HG02981 (cell line): ENCODE measurements around the gene ITGA2.
"Not testable (repeated sequence)": the region's sequence is repeated elsewhere in the genome, so short reads cannot be mapped to it uniquely, and the experiment has no call there.

ENCODE experiments used
- ATAC-seq: cut with Tn5 transposase; IDR thresholded peaks from one replicate; pipeline ENCODE4 v1.9.1; 2021; ENCODE audit warnings: mild to moderate bottlenecking, moderate library complexity; ENCODE audit not compliant: unreplicated experiment

The ITGA2 gene

DNA sequence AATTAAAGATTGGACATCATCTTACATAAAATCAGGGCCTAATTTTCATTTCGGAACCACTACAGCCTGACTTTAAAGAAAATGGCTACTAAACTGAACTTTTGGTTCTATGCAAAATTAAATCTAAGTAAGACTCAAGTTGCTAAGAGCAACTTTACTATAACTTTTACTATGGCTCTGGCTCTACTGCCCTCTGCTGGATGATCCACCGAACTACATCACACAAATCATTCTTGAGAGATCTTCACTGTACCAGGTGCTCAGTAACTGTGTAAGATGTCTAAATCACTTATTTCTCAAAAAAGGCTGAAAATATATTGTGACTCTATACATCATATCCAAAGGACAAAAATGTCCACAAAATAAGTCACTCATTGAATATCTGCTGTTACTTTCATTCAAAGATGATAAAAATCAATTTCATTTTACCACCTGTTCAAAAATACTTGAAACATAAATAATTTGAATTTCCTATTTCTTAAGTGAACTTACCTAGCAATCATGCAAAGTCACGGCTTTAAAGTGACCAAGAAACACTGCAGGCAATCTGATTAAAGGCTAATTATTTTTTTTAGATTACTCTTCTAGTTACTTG, 106.9 kb downstream of the ITGA2 start:
- ATAC-seq, result peak; percentile 84

DNA sequence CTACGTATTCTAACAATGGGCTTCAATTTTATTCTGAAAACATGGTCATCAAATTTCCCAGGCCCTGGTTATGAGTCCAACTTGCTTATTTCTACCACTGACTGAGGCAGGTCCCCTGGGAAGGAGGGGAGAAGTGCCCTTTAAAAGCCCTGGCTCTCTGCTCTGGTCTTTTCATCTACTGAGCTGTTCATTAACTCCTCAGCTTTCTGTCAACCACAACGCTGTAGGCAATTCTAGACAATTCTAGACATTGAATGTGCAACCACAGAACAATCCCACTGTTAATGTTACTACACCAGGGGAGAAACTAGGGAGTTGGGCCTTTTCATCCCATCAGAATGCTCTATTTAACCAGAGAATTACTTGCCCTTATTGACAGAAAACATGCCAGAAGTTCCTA, 110.4 kb downstream of the ITGA2 start:
- no peak for ATAC-seq

DNA sequence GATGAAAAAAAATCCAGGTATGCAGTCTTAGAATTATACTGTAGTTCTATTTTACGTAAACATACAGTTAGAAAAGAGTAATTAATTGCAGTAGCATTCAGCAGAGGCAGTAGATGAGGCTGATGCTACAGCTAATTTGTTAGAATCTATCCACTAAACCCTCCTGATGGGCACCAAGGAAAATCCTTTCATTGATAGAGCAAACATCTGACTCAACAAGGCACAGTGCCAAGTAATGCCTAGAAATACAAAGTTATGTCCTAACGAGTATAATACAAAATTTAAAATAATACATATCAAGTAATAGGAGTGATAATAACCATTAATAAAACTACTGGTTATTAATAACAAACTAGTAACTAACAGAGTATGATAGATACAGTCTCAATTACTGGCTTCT, 111.5 kb downstream of the ITGA2 start:
- ATAC-seq, result no peak

DNA sequence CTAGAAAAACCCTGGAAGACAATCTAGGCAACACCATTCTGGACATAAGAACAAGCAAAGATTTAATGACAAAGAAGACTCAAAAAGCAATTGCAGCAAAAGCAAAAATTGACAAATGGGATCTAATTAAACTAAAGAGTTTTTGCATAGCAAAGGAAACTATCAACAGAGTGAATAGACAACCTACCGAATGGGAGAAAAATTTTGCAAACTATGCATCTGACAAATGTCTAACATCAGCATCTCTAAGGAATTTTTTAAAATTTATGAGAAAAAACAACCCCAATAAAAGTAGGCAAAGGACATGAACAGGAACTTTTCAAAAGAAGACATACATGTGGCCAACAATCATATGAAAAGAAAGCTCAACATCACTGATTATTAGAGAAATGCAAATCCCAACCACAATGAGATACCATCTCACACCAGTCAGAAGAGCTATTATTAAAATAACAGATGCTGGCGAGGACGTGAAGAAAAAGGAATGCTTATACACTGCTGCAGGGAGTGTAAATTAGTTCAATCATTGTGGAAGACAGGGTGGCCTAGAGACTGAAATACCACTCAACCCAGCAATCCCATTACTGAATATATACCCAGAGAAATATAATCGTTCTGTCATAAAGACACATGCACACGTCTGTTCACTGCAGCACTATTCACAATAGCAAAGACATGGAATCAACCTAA, 116.6 kb downstream of the ITGA2 start:
- no peak for ATAC-seq

DNA sequence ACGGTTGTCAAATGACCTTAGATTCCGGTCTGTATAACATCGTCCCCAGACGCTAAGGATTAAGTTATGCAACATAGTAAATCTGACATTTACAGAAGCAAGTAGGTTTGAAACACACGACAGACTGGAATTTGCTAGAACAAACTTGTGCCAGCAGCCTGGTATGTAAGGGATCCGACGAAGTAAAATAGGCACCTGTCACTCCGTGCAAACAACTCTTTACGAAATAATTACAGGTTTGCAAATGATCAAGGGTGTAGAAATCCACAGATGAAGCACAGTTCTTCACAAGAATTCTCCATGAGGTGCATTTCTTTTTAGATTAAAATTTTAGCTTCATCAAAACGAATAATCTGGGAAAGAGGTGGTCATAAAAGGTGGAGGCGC, 119.9 kb downstream of the ITGA2 start:
- peak; percentile 8 for ATAC-seq

DNA sequence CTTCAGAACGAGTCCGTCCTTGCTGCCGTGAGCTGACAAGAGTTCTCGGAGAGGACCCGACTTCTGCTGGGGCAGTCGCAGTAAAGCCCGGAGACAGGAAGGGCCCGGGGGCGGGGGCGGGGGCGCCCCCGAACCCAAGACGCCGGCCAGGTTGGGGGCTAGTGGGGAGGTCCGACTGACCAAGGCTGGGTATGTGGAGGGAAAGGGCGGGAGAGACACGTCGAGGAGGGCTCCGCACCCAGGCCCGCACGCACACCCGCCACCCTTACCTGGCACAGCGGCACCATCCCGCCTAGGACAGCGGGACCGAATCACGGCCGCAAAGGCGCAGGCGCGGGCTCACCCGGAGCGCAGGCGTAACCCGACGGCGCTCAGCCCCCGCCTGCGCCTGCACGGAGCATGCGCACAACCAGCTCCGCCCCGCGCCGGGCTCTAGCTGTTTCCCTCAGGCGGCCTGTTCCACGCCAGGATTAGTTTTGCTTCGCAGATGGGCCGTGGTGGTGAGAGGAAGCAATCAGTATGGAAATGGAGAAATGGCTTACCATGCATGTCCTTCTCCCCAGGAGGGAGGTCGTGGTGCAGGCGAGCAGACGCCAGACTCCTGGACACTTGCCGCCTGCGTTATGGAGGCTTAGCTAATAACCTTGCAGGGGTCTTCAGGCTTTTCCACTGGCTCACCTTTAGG, 120.4 kb downstream of the ITGA2 start, which contains the start of gene MOCS2:
Gene MOCS2, minus strand, starts transcription at position 315 of the 685 bp plus-strand sequence. CDS start 2,583 bp downstream, outside the sequence.
- peak; percentile 97 for ATAC-seq

DNA sequence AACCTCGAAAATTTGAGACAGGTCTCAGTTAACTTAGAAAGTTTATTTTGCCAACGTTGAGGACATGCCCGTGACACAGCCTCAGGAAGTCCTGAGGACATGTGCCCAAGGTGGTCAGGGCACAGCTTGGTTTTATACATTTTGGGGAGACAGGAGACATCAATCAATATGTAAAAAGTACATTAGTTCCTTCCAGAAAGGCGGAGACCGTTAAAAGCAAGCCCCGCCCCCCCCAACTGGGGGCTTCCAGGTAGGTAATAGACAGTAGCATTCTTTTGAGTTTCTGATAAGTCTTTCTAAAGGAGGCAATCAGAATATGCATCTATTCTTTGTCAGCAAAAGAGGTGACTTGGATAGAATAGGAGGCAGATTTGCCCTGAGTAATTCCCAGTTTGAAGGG, 121.0 kb downstream of the ITGA2 start:
- peak; percentile 2 for ATAC-seq

DNA sequence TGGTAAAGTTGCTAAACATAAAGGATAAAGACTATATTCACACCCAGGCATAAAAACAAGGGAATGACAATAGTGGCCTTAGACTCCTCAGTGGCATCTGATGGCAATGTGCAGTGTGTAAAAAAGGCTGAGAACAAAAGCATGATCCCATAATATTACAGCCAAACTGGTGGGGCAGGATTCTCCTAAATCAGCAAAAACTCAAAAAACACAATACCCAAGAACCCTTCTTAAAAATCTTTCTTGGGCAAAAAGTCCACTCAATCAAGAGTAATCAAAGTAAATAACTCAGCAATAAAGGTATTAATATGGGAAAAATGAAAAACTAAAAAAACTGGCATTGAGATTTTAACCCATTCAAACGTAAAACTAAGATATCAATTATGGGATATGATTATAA, 122.0 kb downstream of the ITGA2 start:
- no peak for ATAC-seq

DNA sequence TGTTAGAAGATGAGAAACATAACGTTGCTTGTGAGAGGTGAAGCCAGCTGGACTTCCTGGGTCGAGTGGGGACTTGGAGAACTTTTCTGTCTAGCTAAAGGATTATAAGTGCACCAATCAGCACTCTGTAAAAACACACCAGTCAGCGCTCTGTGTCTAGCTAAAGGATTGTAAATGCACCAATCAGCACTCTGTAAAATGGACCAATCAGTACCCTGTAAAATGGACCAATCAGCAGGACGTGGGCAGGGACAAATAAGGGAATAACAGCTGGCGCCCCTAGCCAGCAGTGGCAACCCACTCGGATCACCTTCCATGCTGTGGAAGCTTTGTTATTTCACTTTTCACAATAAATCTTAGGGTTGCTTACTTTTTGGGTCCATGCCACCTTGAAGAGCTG, 123.2 kb downstream of the ITGA2 start:
- not testable (repeated sequence) for ATAC-seq

DNA sequence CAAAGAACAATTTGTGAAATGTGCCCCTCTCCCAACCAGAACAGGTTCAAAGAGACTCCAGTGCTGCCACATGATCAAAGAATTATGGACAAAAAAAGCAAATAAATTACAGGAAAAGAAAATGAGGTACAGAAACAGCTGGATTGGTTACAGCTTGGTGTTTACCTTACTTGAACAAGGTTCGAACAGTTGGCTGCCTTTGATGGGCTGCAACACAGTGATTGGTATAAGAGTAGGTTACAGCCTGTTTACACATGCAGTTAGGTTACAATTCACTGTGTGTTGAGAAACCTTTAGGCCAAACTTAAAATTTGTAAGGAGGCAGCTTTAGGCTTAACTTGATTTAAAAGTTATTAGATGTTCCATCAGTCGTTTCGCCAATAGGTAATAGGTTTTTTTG, 123.8 kb downstream of the ITGA2 start:
- ATAC-seq, result no peak

DNA sequence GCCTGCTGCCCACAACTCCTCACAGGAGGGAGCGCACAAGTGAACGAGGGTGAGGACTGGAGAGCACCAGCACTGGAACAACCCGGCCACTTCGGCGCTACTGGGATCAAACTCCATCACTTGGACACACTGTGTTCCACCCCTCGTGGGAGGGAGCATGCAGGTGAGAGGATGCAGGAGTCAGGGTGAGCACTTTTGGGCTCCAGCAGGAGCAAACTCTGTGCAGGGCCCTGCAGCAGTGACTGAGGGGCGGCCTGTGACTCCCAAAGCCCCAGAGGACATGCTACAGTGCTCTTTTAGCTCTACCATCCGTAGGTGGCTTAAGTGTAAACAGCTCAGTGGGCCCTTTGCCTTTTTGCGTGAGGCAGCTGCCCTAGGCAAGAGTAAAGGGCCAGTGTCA, 124.8 kb downstream of the ITGA2 start:
- ATAC-seq, result no peak

DNA sequence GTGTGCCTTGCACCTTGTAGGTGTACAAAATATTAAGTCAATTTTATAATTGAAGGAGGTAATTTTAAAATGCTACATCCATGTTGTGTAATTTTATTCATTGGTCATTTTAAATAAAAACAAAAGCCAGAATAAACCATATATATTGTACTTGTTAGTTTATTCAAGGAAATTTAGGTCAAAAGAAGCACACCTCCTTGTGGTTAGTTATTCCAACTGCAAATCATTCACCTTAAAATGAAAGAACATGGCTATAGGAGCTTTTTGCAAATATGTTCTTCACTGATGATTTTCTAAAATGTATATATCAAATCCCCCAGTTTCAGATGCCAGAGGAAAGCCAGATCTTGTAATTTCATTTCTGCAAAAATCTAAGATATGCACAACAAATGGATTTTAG, 125.8 kb downstream of the ITGA2 start:
- ATAC-seq, result no peak

DNA sequence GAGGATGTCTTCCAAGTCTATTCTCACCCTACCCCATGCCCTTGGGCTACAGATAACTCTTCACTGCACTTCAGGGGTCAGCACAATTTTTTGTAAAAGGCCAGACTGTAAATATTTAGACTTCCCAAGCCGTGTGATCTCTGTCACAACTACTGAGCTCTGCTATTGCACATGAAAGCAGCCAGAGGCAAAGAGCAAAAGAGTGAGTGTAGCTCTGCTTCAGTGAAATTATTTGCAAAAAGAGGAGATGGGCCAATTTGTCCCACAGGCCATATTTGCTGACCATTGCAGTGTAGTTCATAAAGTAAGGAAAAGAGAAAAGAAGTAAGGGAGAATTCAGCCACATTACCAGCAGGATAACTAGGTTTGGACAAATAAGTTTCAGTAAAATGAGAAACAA, 127.4 kb downstream of the ITGA2 start:
- no peak for ATAC-seq

DNA sequence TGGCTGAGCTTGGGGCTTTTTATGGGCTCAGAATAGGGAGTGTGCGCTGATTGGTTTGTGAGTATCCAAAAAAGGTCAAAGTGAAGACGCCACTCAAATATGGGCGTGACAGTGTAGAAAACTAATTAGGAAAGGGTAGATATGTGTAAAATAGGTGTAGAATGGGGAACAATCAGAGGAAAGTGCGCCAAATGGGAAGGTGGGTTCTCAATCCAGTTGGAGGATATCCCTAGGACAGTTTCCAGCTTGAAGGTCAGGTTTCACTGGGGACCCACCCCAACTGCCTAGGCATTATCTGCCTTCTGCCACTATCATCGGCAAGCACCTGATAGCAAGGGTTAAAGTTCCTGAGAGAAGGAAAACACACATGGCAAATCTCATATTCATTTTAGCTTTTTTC, 129.7 kb downstream of the ITGA2 start:
- no peak for ATAC-seq

DNA sequence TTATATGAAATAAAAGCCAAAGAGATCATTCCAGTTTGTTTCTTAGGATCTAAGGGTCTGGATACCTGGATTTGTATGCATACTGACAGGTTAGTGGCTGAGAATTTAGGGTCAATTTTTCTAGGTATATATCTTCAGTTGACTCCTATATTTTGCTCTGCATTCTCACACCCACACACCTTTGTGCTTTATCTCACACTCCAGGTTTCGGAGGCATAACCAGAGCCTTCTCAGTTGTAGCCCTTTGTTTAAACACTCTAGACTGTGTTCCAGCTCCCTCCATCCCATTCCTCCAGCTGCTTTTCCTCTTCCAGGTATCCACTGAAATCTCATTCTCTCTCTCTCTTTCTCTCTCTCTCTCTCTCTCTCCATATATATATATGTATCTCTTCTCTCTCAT, 131.0 kb downstream of the ITGA2 start:
- ATAC-seq, result no peak

DNA sequence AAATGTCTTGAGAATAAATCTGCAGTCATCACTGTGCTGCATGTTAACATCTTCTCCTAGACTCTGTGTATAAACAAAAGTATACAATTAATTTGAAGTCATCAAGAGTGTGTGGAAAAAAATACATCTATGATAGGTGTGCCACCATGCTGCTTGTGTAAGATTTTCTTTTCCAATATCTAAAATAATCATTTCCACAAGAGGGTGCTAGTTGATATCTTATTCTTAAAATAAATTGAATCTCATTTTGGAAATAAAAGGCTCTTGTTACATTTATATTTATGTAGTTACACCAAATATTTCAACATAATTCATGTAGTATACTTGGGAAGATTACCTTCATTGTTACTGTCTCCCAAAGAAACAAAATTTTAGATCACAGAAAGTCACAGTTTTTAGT, 134.6 kb downstream of the ITGA2 start:
- ATAC-seq, result no peak

DNA sequence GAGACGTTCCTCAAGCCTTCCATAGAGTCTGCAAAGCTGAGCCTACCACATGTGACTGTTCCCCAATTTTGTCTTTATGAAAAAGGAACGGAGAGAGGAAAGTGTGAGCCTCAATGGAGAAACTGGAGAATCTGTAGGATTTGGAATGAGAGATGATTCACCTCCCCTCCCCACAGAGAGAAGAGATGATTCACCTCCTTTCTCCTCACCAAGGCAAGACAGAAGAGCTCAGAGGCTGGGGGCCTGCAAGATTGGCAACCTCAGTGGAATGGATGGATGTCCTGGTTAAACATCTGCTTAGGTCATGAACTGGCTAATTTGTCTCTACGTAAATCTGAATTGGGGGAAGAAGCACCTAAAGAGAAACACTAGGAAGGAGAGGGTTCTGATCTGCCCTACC, 137.4 kb downstream of the ITGA2 start:
- ATAC-seq, result no peak

DNA sequence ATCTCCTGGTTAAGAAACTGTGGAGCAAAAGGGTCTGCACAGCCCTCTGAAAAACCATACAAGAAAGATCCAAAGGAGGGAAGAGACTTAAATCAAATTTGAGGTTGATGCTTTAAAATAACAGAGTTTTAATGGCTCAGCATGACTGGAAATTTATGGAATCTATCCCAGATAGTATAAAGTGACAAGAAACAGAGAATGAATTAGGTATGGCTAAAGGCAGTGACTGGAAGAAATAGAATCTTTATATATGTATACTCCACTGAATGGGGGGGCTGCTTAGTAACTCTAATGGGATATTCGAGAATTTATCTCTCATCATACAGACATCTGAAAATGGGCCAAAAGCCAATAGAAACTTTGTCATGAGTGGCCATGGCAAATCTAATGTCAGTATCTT, 138.0 kb downstream of the ITGA2 start:
- no peak for ATAC-seq

DNA sequence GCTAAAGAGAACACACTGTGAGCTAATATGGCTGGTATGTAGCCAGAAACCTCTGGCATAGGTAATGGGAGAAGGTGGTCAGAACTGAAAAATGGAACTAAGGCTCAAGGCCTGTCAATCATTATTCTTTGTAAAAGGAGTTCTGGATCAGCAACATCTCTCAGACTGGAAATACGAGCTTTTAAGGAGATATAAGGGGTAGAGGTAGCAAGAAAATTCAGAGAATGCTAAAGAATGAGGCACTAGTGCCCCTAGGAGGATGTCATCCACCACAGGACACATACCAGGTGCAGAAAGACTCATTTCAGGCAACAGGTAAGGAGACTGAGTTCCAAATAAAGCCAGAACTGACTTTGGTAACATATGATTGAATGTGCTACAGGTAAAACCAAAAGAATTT, 139.3 kb downstream of the ITGA2 start:
- ATAC-seq, result no peak

DNA sequence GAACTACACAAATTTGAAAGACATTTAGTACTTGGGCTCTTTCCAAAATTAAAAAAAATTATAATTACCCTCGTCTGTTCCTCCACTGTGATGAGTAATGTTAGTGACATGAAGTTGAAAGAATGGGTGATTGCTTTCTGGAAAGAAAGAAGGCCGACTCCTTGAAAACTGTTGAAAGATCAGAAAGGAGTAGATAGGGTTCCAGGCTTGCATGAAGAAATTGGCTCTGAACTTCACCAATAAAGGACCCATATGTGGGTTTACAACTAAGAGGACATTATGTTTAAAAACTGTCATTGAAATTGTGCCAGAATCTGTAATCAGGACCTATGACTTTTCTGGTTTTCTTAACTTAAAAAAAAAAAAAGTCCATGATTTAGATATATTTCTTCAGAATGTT, 141.1 kb downstream of the ITGA2 start:
- ATAC-seq, result no peak

DNA sequence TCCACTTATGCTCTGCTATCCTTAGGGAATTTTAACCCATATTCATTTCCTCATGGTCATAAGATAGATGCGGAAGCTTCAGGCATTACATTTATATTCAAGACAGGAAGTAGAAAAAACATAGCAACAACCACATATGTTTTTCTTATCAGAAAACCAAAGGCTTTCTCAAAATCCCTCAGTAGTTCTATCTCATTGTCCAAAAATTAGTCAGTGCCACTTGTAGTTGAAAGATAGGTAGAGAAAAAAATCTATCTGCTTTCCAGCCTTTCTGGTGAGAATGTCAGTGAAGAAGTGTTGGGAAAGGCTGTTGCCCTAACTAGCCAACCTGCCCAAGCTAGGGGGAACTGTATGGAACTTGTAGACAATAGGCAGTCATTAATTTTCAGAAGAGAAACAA, 143.9 kb downstream of the ITGA2 start:
- ATAC-seq, result no peak
